Activated CD8-positive, alpha-beta T cell treated with anti-CD3 and anti-CD28 coated beads for 36 hours (primary cell): ENCODE measurements around the gene KLHL13. TPM values are rescaled to one million over a fixed set of nuclear protein-coding genes. Genes with fewer than 3 reads are reported as not detected.
"Not testable (repeated sequence)": the region's sequence is repeated elsewhere in the genome, so short reads cannot be mapped to it uniquely, and the experiment has no call there.

Experiments used
- ATAC-seq: fragments of 200-7000 bp; cut with Tn5 transposase; one replicate; pipeline ENCODE4 v1.10.0; 2021; ENCODE audit warnings: mild to moderate bottlenecking, moderate library complexity
- CTCF ChIA-PET: fragments of 350-600 bp; sonication (Branson Sonifier 250); formaldehyde crosslinking; loops from one replicate; lab custom pipeline; 2021; ENCODE audit warnings: antibody characterized with exemption; lab: Charles Lee
- POLR2A ChIA-PET: fragments of 350-600 bp; sonication (Branson Sonifier 250); formaldehyde crosslinking; loops from one replicate; lab custom pipeline; 2021; ENCODE audit warnings: antibody characterized with exemption; lab: Charles Lee
- DNase-seq: peaks from one replicate; pipeline ENCODE4 v3.0.0-alpha.2; 2020
- H3K27ac Mint-ChIP-seq: one replicate; pipeline ENCODE4 v1.8.0; 2021; ENCODE audit warnings: mild to moderate bottlenecking, mixed read lengths
- H3K27me3 Mint-ChIP-seq: one replicate; pipeline ENCODE4 v1.8.0; 2021; ENCODE audit warnings: mixed read lengths
- H3K36me3 Mint-ChIP-seq: one replicate; pipeline ENCODE4 v1.8.0; 2021; ENCODE audit warnings: low read depth, mixed read lengths
- H3K4me1 Mint-ChIP-seq: one replicate; pipeline ENCODE4 v1.8.0; 2021; ENCODE audit warnings: low read depth, mixed read lengths
- H3K4me3 Mint-ChIP-seq: one replicate; pipeline ENCODE4 v1.8.0; 2021; ENCODE audit warnings: mild to moderate bottlenecking, moderate library complexity, mixed read lengths
- H3K9me3 Mint-ChIP-seq: one replicate; pipeline ENCODE4 v1.8.0; 2021; ENCODE audit warnings: mixed read lengths
- CTCF ChIP-seq: fragments of 200-600 bp; IDR thresholded peaks from one replicate; pipeline ENCODE4 v1.8.0; 2022; ENCODE audit warnings: antibody characterized with exemption, mild to moderate bottlenecking
- intact Hi-C: fragments of 100-400 bp; cut with micrococcal nuclease; formaldehyde crosslinking; loops from one replicate; pipeline ENCODE4 v1.10.0; 2022
- total RNA-seq, 2 experiments: library from RNA; stranded (reverse); gene quantifications; one replicate each; pipeline ENCODE4 v1.2.3, GENCODE V29; 2021

Gene KLHL13
- total RNA-seq, 2 experiments from 2014 or later: 2.2 to 2.8 TPM

- POLR2A ChIA-PET: no interaction called here
- CTCF ChIA-PET: no interaction called here
These were observed 36.7 kb upstream of the KLHL13 start for GRCh38 chrX:118153270-118153669.

GRCh38 chrX:118152721-118153120 is 36.1 kb upstream of the KLHL13 start:
- no peak for TF ChIP-seq CTCF
- intact Hi-C loops: no loop called here
- Mint-ChIP-seq H3K27me3 (no peaks in the 10 kb centered on the region), H3K4me1 (no peaks in the 10 kb centered on the region), H3K36me3 (no peaks in the 10 kb centered on the region), H3K9me3 (no peaks in the 10 kb centered on the region), H3K4me3 (no peak overlapping the region), H3K27ac (no peak overlapping the region)
- ATAC-seq: no peak
- ChIA-PET CTCF (no interaction called here), POLR2A (no interaction called here)
- DNase-seq: no peak

More at GRCh38 chrX:118153270-118153669, 36.7 kb upstream of the KLHL13 start:
- no peak for ATAC-seq
- no peak overlapping the region for H3K4me3 Mint-ChIP-seq
- no peaks in the 10 kb centered on the region for H3K36me3 Mint-ChIP-seq
- intact Hi-C loops: no loop called here
- no peak overlapping the region for H3K27ac Mint-ChIP-seq
- no peaks in the 10 kb centered on the region for H3K9me3 Mint-ChIP-seq
- H3K27me3 Mint-ChIP-seq: no peaks in the 10 kb centered on the region
- H3K4me1 Mint-ChIP-seq: no peaks in the 10 kb centered on the region
- TF ChIP-seq CTCF: no peak
- DNase-seq: no peak

DNA sequence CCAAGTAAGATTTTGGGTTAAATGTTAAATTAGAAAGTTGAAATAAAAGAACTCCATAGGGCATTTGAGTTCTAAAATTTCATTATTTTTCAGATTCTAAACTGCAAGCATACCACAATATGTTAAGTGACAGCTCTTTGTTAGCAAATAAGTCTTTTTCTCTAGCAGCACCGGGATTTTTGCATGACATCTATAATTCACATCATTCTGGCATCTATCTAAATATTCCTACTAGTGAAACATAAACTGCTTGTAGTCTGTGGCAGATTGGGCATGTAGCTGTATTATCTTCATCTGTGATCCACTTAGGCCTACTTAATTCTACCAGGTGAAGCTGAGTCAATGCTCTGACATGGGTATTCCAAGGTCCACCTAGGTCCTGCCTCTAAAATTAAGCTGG is 32.1 kb upstream of the KLHL13 start:
- H3K27ac Mint-ChIP-seq: no peak overlapping the region
- POLR2A ChIA-PET: no interaction called here
- H3K4me3 Mint-ChIP-seq: no peak overlapping the region
- no peaks in the 10 kb centered on the region for H3K27me3 Mint-ChIP-seq
- CTCF ChIA-PET: no interaction called here
- DNase-seq: no peak
- H3K9me3 Mint-ChIP-seq: no peaks in the 10 kb centered on the region
- ATAC-seq: no peak
- no peaks in the 10 kb centered on the region for H3K36me3 Mint-ChIP-seq
- H3K4me1 Mint-ChIP-seq: no peaks in the 10 kb centered on the region
- intact Hi-C loops: no loop called here
- no peak for TF ChIP-seq CTCF

DNA sequence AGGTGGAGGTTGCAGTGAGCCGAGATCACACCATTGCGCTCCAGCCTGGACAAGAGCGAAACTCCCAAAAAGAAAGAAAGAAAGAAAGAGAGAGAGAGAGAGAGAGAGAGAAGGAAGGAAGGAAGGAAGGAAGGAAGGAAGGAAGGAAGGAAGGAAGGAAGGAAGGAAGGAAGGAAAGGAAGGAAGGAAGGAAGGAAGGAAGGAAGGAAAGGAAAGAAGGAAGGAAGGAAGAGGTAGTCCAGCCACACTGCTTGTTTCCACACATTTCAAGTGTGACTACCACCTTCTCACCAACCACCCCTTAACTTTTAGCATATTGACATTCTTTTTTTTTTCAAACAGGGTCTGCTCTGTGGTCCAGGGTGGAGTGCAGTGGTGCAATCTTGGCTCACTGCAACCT is 31.2 kb upstream of the KLHL13 start:
- H3K4me3 Mint-ChIP-seq, H3K9me3 Mint-ChIP-seq, H3K36me3 Mint-ChIP-seq, intact Hi-C loops, H3K27ac Mint-ChIP-seq, ATAC-seq, H3K27me3 Mint-ChIP-seq, POLR2A ChIA-PET, CTCF ChIA-PET, DNase-seq, H3K4me1 Mint-ChIP-seq: not testable (repeated sequence)

GRCh38 chrX:118143578-118143977 is 27.0 kb upstream of the KLHL13 start:
- Mint-ChIP-seq H3K4me3 (no peak overlapping the region), H3K27ac (no peak overlapping the region), H3K36me3 (no peaks in the 10 kb centered on the region), H3K9me3 (no peaks in the 10 kb centered on the region), H3K4me1 (no peaks in the 10 kb centered on the region), H3K27me3 (peaks cover 2% of the 10 kb centered on the region)
- intact Hi-C loops: no loop called here
- ChIA-PET POLR2A (no interaction called here), CTCF (no interaction called here)
- TF ChIP-seq CTCF: no peak
- no peak for DNase-seq
- ATAC-seq: no peak

DNA sequence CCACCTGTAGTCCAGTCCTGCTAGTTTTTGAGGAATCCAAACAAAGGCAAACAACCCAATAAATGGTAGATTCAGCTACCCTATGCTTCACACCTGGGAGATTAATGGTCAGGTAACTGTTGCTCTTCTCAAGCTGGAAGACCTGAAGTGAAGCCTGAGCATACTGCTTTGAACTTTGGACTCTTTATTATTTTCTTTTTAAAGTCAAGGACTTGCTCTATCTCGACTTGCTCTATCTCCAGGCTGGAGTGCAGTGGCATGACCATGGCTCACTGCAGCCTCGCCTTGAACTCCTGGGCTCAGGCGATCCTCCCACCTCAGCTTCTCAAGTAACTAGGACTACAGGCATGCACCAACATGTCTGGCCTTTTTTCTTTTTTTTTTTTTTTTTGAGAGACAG is 14.7 kb upstream of the KLHL13 start:
- CTCF ChIA-PET: no interaction called here
- TF ChIP-seq CTCF: no peak

More for the DNA sequence above, 14.7 kb upstream of the KLHL13 start:
- intact Hi-C loops: no loop called here
- ATAC-seq (no peak), DNase-seq (no peak)
- Mint-ChIP-seq H3K36me3 (no peaks in the 10 kb centered on the region), H3K27me3 (no peaks in the 10 kb centered on the region), H3K27ac (no peak overlapping the region), H3K4me3 (no peak overlapping the region), H3K4me1 (peaks cover under 1% of the 10 kb centered on the region), H3K9me3 (no peaks in the 10 kb centered on the region)
- POLR2A ChIA-PET: no interaction called here
